Stimulated activated naive CD8-positive, alpha-beta T cell treated with anti-CD3 and anti-CD28 coated beads, Interleukin-15, Interleukin-2, amounts not matched to agents 100 ng/mL and 50 ng/mL, for 24 hours (primary cell): ENCODE data around the gene GRIK3.

ENCODE experiments used
- H3K27ac Mint-ChIP-seq: one replicate; pipeline ENCODE4 v1.8.0; 2021; ENCODE audit warnings: mild to moderate bottlenecking, mixed read lengths
- H3K27me3 Mint-ChIP-seq: one replicate; pipeline ENCODE4 v1.8.0; 2021; ENCODE audit warnings: mixed read lengths
- H3K36me3 Mint-ChIP-seq: one replicate; pipeline ENCODE4 v1.8.0; 2021; ENCODE audit warnings: low read depth, mixed read lengths
- H3K4me1 Mint-ChIP-seq: one replicate; pipeline ENCODE4 v1.8.0; 2021; ENCODE audit warnings: low read depth, mixed read lengths
- H3K4me3 Mint-ChIP-seq: one replicate; pipeline ENCODE4 v1.8.0; 2021; ENCODE audit warnings: mild to moderate bottlenecking, mixed read lengths
- H3K9me3 Mint-ChIP-seq: one replicate; pipeline ENCODE4 v1.8.0; 2021; ENCODE audit warnings: mixed read lengths

GRIK3 gene

GRCh38 chr1:36963006-36963405 lies 71.3 kb downstream of the GRIK3 start:
- no peaks in the 10 kb centered on the region for H3K36me3 Mint-ChIP-seq
- H3K9me3 Mint-ChIP-seq = no peaks in the 10 kb centered on the region
- H3K4me3 Mint-ChIP-seq = no peak overlapping the region
- H3K4me1 Mint-ChIP-seq = no peaks in the 10 kb centered on the region
- H3K27me3 Mint-ChIP-seq = peaks cover 11% of the 10 kb centered on the region
- H3K27ac Mint-ChIP-seq = no peak overlapping the region

GRCh38 chr1:36961062-36961615 lies 73.2 kb downstream of the GRIK3 start:
- H3K36me3 Mint-ChIP-seq = no peaks in the 10 kb centered on the region
- peaks cover 11% of the 10 kb centered on the region for H3K27me3 Mint-ChIP-seq
- no peak overlapping the region for H3K27ac Mint-ChIP-seq
- H3K9me3 Mint-ChIP-seq = no peaks in the 10 kb centered on the region
- H3K4me1 Mint-ChIP-seq = no peaks in the 10 kb centered on the region
- no peak overlapping the region for H3K4me3 Mint-ChIP-seq

- Mint-ChIP-seq H3K27ac (no peak overlapping the region), H3K4me3 (no peak overlapping the region), H3K4me1 (no peaks in the 10 kb centered on the region), H3K36me3 (no peaks in the 10 kb centered on the region), H3K9me3 (no peaks in the 10 kb centered on the region), H3K27me3 (peaks cover 5% of the 10 kb centered on the region)
Observed at GRCh38 chr1:36956570-36956969, 77.7 kb downstream of the GRIK3 start.

- H3K27ac Mint-ChIP-seq = no peak overlapping the region
- H3K27me3 Mint-ChIP-seq = no peaks in the 10 kb centered on the region
- H3K4me1 Mint-ChIP-seq = no peaks in the 10 kb centered on the region
- H3K9me3 Mint-ChIP-seq = no peaks in the 10 kb centered on the region
- H3K4me3 Mint-ChIP-seq = no peak overlapping the region
- no peaks in the 10 kb centered on the region for H3K36me3 Mint-ChIP-seq
Observed at GRCh38 chr1:36955016-36955415, 79.3 kb downstream of the GRIK3 start.

GRCh38 chr1:36953061-36953460 lies 81.3 kb downstream of the GRIK3 start:
- Mint-ChIP-seq H3K36me3 (no peaks in the 10 kb centered on the region), H3K27me3 (no peaks in the 10 kb centered on the region), H3K27ac (no peak overlapping the region), H3K4me3 (no peak overlapping the region), H3K4me1 (no peaks in the 10 kb centered on the region), H3K9me3 (no peaks in the 10 kb centered on the region)

- H3K4me1 Mint-ChIP-seq = no peaks in the 10 kb centered on the region
- no peaks in the 10 kb centered on the region for H3K27me3 Mint-ChIP-seq
- no peaks in the 10 kb centered on the region for H3K36me3 Mint-ChIP-seq
- H3K9me3 Mint-ChIP-seq = no peaks in the 10 kb centered on the region
- no peak overlapping the region for H3K4me3 Mint-ChIP-seq
- no peak overlapping the region for H3K27ac Mint-ChIP-seq
Observed at GRCh38 chr1:36951761-36952160, 82.6 kb downstream of the GRIK3 start.

- H3K27ac Mint-ChIP-seq = no peak overlapping the region
- H3K4me1 Mint-ChIP-seq = no peaks in the 10 kb centered on the region
- H3K36me3 Mint-ChIP-seq = no peaks in the 10 kb centered on the region
- no peaks in the 10 kb centered on the region for H3K27me3 Mint-ChIP-seq
- H3K9me3 Mint-ChIP-seq = no peaks in the 10 kb centered on the region
- H3K4me3 Mint-ChIP-seq = no peak overlapping the region
Observed at GRCh38 chr1:36951292-36951750, 83.0 kb downstream of the GRIK3 start.

- H3K4me1 Mint-ChIP-seq = no peaks in the 10 kb centered on the region
- no peaks in the 10 kb centered on the region for H3K27me3 Mint-ChIP-seq
- no peaks in the 10 kb centered on the region for H3K36me3 Mint-ChIP-seq
- H3K27ac Mint-ChIP-seq = no peak overlapping the region
- no peak overlapping the region for H3K4me3 Mint-ChIP-seq
- H3K9me3 Mint-ChIP-seq = no peaks in the 10 kb centered on the region
Observed at GRCh38 chr1:36950604-36951291, 83.6 kb downstream of the GRIK3 start.

GRCh38 chr1:36948606-36949005 lies 85.7 kb downstream of the GRIK3 start:
- Mint-ChIP-seq H3K27ac (no peak overlapping the region), H3K9me3 (no peaks in the 10 kb centered on the region), H3K4me3 (no peak overlapping the region), H3K4me1 (no peaks in the 10 kb centered on the region), H3K36me3 (no peaks in the 10 kb centered on the region), H3K27me3 (no peaks in the 10 kb centered on the region)

- no peaks in the 10 kb centered on the region for H3K36me3 Mint-ChIP-seq
- no peaks in the 10 kb centered on the region for H3K27me3 Mint-ChIP-seq
- H3K27ac Mint-ChIP-seq = no peak overlapping the region
- H3K9me3 Mint-ChIP-seq = no peaks in the 10 kb centered on the region
- H3K4me1 Mint-ChIP-seq = no peaks in the 10 kb centered on the region
- no peak overlapping the region for H3K4me3 Mint-ChIP-seq
Observed at GRCh38 chr1:36948147-36948546, 86.2 kb downstream of the GRIK3 start.

- H3K27me3 Mint-ChIP-seq = no peaks in the 10 kb centered on the region
- no peak overlapping the region for H3K27ac Mint-ChIP-seq
- H3K36me3 Mint-ChIP-seq = no peaks in the 10 kb centered on the region
- no peak overlapping the region for H3K4me3 Mint-ChIP-seq
- H3K9me3 Mint-ChIP-seq = no peaks in the 10 kb centered on the region
- H3K4me1 Mint-ChIP-seq = no peaks in the 10 kb centered on the region
Observed at GRCh38 chr1:36947384-36947783, 86.9 kb downstream of the GRIK3 start.

- no peaks in the 10 kb centered on the region for H3K36me3 Mint-ChIP-seq
- H3K4me1 Mint-ChIP-seq = no peaks in the 10 kb centered on the region
- H3K4me3 Mint-ChIP-seq = no peak overlapping the region
- H3K9me3 Mint-ChIP-seq = no peaks in the 10 kb centered on the region
- H3K27ac Mint-ChIP-seq = no peak overlapping the region
- H3K27me3 Mint-ChIP-seq = peaks cover under 1% of the 10 kb centered on the region
Observed at GRCh38 chr1:36944883-36945282, 89.4 kb downstream of the GRIK3 start.

- peaks cover 4% of the 10 kb centered on the region for H3K27me3 Mint-ChIP-seq
- no peaks in the 10 kb centered on the region for H3K4me1 Mint-ChIP-seq
- H3K27ac Mint-ChIP-seq = no peak overlapping the region
- no peaks in the 10 kb centered on the region for H3K36me3 Mint-ChIP-seq
- no peaks in the 10 kb centered on the region for H3K9me3 Mint-ChIP-seq
- no peak overlapping the region for H3K4me3 Mint-ChIP-seq
Observed at GRCh38 chr1:36942148-36942547, 92.2 kb downstream of the GRIK3 start.

GRCh38 chr1:36941316-36941978 lies 92.9 kb downstream of the GRIK3 start:
- Mint-ChIP-seq H3K36me3 (no peaks in the 10 kb centered on the region), H3K27ac (no peak overlapping the region), H3K4me3 (no peak overlapping the region), H3K9me3 (no peaks in the 10 kb centered on the region), H3K27me3 (peaks cover 9% of the 10 kb centered on the region), H3K4me1 (no peaks in the 10 kb centered on the region)

GRCh38 chr1:36938819-36939218 lies 95.5 kb downstream of the GRIK3 start:
- Mint-ChIP-seq H3K27me3 (peaks cover 20% of the 10 kb centered on the region), H3K4me1 (no peaks in the 10 kb centered on the region), H3K9me3 (no peaks in the 10 kb centered on the region), H3K36me3 (no peaks in the 10 kb centered on the region), H3K4me3 (no peak overlapping the region), H3K27ac (no peak overlapping the region)
